ENCODE data around the gene UGT3A2. TPM values are rescaled to one million over a fixed set of nuclear protein-coding genes. Genes with fewer than 3 reads are reported as not detected.

Gene UGT3A2
- total and polyA plus RNA-seq, 3 experiments from 2014 or later = 1.1 TPM; not detected in 2

DNA sequence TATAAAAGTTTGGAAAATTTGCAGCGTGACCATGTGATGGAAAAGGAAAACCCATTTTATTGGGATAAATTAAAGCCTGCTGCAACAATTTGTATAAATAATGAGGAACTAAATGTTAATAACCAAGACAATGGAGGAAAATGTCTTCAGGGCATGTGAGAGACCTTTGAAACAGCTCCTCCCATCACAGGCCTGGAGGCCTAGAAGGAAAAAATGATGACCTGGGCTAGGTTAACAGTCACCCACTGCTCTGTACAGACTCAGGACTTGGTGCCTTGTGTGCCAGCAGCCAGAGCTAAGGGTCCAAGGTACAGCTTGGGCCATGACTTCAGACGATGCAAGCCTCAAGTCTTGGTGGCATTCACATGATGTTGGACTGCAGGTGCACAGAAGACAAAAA lies 53.5 kb downstream of the UGT3A2 start:
- Mint-ChIP-seq H3K4me3 (no peak overlapping the region), H3K27me3 (peaks cover under 1 to 4% of the 10 kb centered on the region in 2 donors), H3K27ac (no peak overlapping the region), H3K9me3 (peaks cover 16 to 51% (median 32%) of the 10 kb centered on the region in 5 donors), H3K4me1 (no peaks in the 10 kb centered on the region), H3K36me3 (peaks cover 0 to 24% (median 0%) of the 10 kb centered on the region in 3 donors)
- Histone ChIP-seq H3K27ac (ENCODE audit: low read depth, low read length) (no peak overlapping the region), H3K4me3 (ENCODE audit: low read length) (no peak overlapping the region), H3K9me3 (ENCODE audit: low read length) (peaks cover 6% of the 10 kb centered on the region), H3K27me3 (ENCODE audit: insufficient read depth, low read length, poor library complexity, severe bottlenecking) (no peaks in the 10 kb centered on the region), H3K36me3 (ENCODE audit: insufficient read depth, low read length) (no peaks in the 10 kb centered on the region), H3K4me1 (ENCODE audit: insufficient read depth, low read length) (no peaks in the 10 kb centered on the region)
- ChIA-PET POLR2A (no interaction called here), CTCF (no interaction called here)
- DNase-seq = no peak

DNA sequence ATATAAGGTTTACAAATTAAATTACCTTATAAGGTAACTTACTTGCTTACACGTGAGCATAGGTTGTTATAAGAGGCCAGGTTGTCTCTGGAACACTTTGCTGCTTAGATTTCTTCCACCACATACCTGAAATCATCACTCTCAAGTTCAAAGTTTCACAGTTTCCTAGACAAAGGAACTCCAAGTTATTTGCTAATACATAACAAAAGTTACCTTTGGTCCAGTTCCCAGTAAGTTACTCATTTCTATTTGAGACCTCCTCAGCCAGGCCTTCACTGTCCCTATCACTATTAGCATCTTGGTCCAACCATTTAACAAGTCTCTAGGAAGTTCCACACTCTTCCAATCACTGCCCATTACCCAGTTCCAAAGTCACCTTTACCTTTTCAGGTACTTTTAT lies 57.0 kb downstream of the UGT3A2 start:
- Mint-ChIP-seq H3K4me1 (no peaks in the 10 kb centered on the region), H3K27ac (no peak overlapping the region), H3K4me3 (no peak overlapping the region), H3K9me3 (peaks cover 12 to 36% (median 21%) of the 10 kb centered on the region in 5 donors), H3K27me3 (peaks cover 0 to 4% of the 10 kb centered on the region in 2 donors), H3K36me3 (peaks cover 0 to 10% (median 0%) of the 10 kb centered on the region in 3 donors)
- H3K36me3 ChIP-seq (ENCODE audit: insufficient read depth, low read length) = no peaks in the 10 kb centered on the region
- no peak for DNase-seq
- no peak overlapping the region for H3K4me3 ChIP-seq (ENCODE audit: low read length)
- H3K9me3 ChIP-seq (ENCODE audit: low read length) = no peaks in the 10 kb centered on the region
- no peaks in the 10 kb centered on the region for H3K4me1 ChIP-seq (ENCODE audit: insufficient read depth, low read length)
- ChIA-PET CTCF (no interaction called here), POLR2A (no interaction called here)
- no peaks in the 10 kb centered on the region for H3K27me3 ChIP-seq (ENCODE audit: insufficient read depth, low read length, poor library complexity, severe bottlenecking)
- H3K27ac ChIP-seq (ENCODE audit: low read depth, low read length) = no peak overlapping the region

DNA sequence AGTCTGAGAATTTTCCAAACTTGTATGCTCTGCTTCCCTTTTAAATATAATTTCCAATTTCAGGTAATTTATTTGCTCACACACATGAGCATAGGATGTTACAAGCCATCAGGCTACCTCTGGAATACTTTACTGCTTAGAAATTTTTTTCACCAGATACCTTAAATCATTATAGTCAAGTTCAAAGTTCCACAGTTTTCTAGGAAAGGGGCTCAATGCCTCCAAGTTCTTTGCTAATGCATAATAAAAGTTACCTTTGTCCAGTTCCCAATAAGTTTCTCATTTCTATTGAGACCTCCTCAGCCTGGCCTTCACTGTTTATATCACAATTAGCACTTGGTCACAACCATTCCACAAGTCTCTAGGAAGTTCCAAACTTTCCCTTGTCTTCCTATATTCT lies 59.3 kb downstream of the UGT3A2 start:
- no peak overlapping the region for H3K4me3 Mint-ChIP-seq
- CTCF ChIA-PET = no interaction called here
- peaks cover 3 to 13% of the 10 kb centered on the region in 2 donors for H3K27me3 Mint-ChIP-seq
- no peak overlapping the region for H3K27ac Mint-ChIP-seq
- POLR2A ChIA-PET = no interaction called here
- Histone ChIP-seq H3K27me3 (ENCODE audit: insufficient read depth, low read length, poor library complexity, severe bottlenecking) (no peaks in the 10 kb centered on the region), H3K27ac (ENCODE audit: low read depth, low read length) (no peak overlapping the region), H3K4me3 (ENCODE audit: low read length) (no peak overlapping the region), H3K4me1 (ENCODE audit: insufficient read depth, low read length) (no peaks in the 10 kb centered on the region), H3K36me3 (ENCODE audit: insufficient read depth, low read length) (no peaks in the 10 kb centered on the region), H3K9me3 (ENCODE audit: low read length) (no peaks in the 10 kb centered on the region)
- H3K4me1 Mint-ChIP-seq = no peaks in the 10 kb centered on the region
- peaks cover 3 to 17% (median 13%) of the 10 kb centered on the region in 5 donors for H3K9me3 Mint-ChIP-seq
- no peak for DNase-seq
- no peaks in the 10 kb centered on the region for H3K36me3 Mint-ChIP-seq

DNA sequence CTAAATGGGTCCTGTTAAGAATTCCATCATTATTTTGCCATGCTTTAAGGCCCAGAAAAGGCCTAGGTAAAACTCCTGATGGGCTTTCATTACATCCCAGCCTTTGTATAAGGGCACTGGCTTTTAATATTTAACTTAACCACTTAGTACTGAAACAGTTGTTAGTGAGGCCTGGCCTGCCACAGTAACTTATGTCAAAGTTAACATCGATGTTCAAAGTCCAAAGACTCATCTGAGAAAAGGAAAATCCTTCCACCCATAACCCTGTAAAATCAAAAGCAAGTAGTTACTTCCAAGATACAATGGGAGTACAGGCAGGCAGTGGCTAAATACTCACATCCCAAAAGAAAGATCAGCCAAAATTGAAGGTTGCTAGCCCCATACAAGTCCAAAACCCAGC lies 60.5 kb downstream of the UGT3A2 start:
- DNase-seq = no peak
- ChIA-PET POLR2A (no interaction called here), CTCF (no interaction called here)
- Mint-ChIP-seq H3K4me1 (no peaks in the 10 kb centered on the region), H3K9me3 (peaks cover 3 to 17% (median 13%) of the 10 kb centered on the region in 5 donors), H3K27me3 (peaks cover 3 to 19% of the 10 kb centered on the region in 2 donors), H3K27ac (no peak overlapping the region), H3K4me3 (no peak overlapping the region), H3K36me3 (no peaks in the 10 kb centered on the region)
- Histone ChIP-seq H3K4me1 (ENCODE audit: insufficient read depth, low read length) (no peaks in the 10 kb centered on the region), H3K9me3 (ENCODE audit: low read length) (no peaks in the 10 kb centered on the region), H3K27me3 (ENCODE audit: insufficient read depth, low read length, poor library complexity, severe bottlenecking) (no peaks in the 10 kb centered on the region), H3K27ac (ENCODE audit: low read depth, low read length) (no peak overlapping the region), H3K4me3 (ENCODE audit: low read length) (no peak overlapping the region), H3K36me3 (ENCODE audit: insufficient read depth, low read length) (no peaks in the 10 kb centered on the region)

DNA sequence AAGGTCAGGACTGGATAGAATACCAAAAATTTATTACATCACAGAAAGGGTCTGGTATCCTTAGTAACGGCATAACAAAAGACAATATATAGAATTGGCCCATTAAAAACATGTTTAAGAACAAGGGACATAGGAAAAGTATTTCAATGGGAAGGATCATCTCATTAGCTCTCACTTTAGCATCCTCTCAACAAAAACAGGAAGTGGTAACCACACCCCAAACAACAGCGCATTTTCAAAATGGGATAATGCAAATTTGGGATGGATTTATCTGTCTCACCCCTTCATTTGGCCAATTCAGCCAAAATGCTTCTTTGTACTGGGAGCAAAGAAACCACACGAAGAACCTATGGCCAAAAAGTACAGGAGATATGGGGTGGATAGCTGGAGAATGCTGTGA lies 65.7 kb downstream of the UGT3A2 start:
- Mint-ChIP-seq H3K27ac (no peak overlapping the region), H3K4me1 (no peaks in the 10 kb centered on the region), H3K9me3 (no peaks in the 10 kb centered on the region), H3K27me3 (peaks cover 1 to 26% of the 10 kb centered on the region in 2 donors), H3K4me3 (no peak overlapping the region), H3K36me3 (no peaks in the 10 kb centered on the region)
- no peak overlapping the region for H3K27ac ChIP-seq (ENCODE audit: low read depth, low read length)
- H3K9me3 ChIP-seq (ENCODE audit: low read length) = no peaks in the 10 kb centered on the region
- H3K4me3 ChIP-seq (ENCODE audit: low read length) = no peak overlapping the region
- DNase-seq = no peak
- no peaks in the 10 kb centered on the region for H3K27me3 ChIP-seq (ENCODE audit: insufficient read depth, low read length, poor library complexity, severe bottlenecking)
- no peaks in the 10 kb centered on the region for H3K36me3 ChIP-seq (ENCODE audit: insufficient read depth, low read length)
- CTCF ChIA-PET = no interaction called here
- no peaks in the 10 kb centered on the region for H3K4me1 ChIP-seq (ENCODE audit: insufficient read depth, low read length)
- POLR2A ChIA-PET = no interaction called here

DNA sequence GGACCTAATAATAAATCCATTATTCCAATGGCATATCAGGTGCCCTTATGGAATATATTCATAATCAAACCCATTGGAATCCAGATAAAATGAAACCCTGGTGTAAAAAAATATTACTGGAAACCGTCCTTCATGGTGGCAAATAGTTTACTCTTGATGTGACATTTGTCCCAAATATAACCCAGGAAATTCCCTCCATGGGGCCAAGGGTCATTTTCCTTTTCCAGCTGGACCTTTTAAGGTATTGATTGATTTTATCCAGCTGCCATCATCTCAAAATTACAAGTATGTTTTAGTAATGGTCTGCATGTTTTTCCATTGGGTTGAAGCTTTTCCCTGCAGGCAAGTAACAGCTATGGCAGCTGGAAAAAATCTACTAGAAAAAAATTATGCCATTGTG lies 67.1 kb downstream of the UGT3A2 start:
- Histone ChIP-seq H3K9me3 (ENCODE audit: low read length) (no peaks in the 10 kb centered on the region), H3K4me3 (ENCODE audit: low read length) (no peak overlapping the region), H3K27me3 (ENCODE audit: insufficient read depth, low read length, poor library complexity, severe bottlenecking) (no peaks in the 10 kb centered on the region), H3K4me1 (ENCODE audit: insufficient read depth, low read length) (no peaks in the 10 kb centered on the region), H3K36me3 (ENCODE audit: insufficient read depth, low read length) (no peaks in the 10 kb centered on the region), H3K27ac (ENCODE audit: low read depth, low read length) (no peak overlapping the region)
- H3K36me3 Mint-ChIP-seq = no peaks in the 10 kb centered on the region
- H3K4me3 Mint-ChIP-seq = no peak overlapping the region
- no peak for DNase-seq
- no peaks in the 10 kb centered on the region for H3K9me3 Mint-ChIP-seq
- H3K4me1 Mint-ChIP-seq = no peaks in the 10 kb centered on the region
- H3K27ac Mint-ChIP-seq = no peak overlapping the region
- peaks cover 1 to 34% of the 10 kb centered on the region in 2 donors for H3K27me3 Mint-ChIP-seq
- ChIA-PET POLR2A (no interaction called here), CTCF (interaction anchor here (0.7 kb wide), 1 partner anchor 682 kb away, joined by 3 read pairs; no protein-coding TSS in a partner anchor)

DNA sequence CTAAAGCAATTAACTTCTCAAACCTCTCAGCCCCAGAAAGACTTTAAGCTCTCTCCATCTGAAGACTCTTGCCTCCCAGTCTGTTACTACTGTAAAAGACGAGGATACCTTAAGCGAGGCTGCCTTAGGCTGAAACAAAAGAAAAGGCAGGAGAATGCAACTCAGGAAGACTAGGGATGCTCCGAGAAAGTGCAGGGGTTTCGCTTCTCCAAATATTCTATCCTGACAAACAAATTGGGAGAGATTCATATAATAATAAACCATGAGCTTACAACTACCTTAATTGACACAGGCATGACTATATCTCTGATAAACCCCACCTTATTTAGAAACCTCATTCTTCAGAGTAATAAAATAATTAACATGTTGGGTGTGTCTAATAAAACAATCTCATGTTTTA lies 70.6 kb downstream of the UGT3A2 start:
- H3K36me3 ChIP-seq (ENCODE audit: insufficient read depth, low read length) = no peaks in the 10 kb centered on the region
- no peak overlapping the region for H3K4me3 ChIP-seq (ENCODE audit: low read length)
- no peaks in the 10 kb centered on the region for H3K36me3 Mint-ChIP-seq
- H3K27ac Mint-ChIP-seq = no peak overlapping the region
- no peaks in the 10 kb centered on the region for H3K4me1 Mint-ChIP-seq
- no peaks in the 10 kb centered on the region for H3K9me3 ChIP-seq (ENCODE audit: low read length)
- H3K27me3 ChIP-seq (ENCODE audit: insufficient read depth, low read length, poor library complexity, severe bottlenecking) = no peaks in the 10 kb centered on the region
- H3K9me3 Mint-ChIP-seq = no peaks in the 10 kb centered on the region
- H3K27me3 Mint-ChIP-seq = peaks cover 3 to 32% of the 10 kb centered on the region in 2 donors
- H3K27ac ChIP-seq (ENCODE audit: low read depth, low read length) = no peak overlapping the region
- POLR2A ChIA-PET = no interaction called here
- CTCF ChIA-PET = no interaction called here
- no peak overlapping the region for H3K4me3 Mint-ChIP-seq
- no peak for DNase-seq
- H3K4me1 ChIP-seq (ENCODE audit: insufficient read depth, low read length) = no peaks in the 10 kb centered on the region

DNA sequence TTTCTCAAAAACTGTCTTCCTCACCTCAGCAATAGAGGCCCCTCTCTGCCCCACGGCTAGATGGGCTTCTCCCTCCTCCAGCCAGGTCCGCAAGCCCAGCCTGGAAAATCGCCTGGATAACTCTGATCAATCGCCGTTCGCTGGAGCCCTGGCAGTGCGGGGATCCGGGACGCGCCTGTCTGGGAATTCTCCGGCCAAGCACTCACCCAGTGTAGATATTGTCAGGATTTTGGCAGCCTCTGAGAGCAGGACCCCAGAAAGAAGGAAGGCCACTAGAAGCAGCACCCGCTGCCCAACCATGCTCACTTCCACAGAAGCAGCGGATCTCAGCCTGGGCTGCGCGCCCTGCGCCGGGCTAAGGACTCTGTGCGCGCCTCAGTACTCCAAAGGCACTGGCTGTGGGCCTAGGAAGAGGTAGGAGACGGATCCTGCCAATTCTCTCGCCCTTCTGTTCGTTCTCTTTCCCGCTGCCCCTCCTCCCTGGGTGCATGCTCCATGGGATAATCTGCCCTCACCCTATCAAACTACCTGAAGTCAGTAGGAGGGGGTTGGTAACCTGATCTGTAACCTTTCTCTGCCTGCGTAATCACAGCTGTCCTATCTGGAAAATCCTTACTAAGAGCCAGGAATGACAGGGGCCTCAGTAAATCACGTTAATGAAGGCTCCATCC lies 75.6 kb downstream of the UGT3A2 start, which contains the start of gene UGT3A1:
TSS of gene UGT3A1 (minus strand) at position 450 of the 671 bp plus-strand sequence. CDS start at position 300, 150 bp downstream.
- Mint-ChIP-seq H3K9me3 (no peaks in the 10 kb centered on the region), H3K27ac (no peak within 1 kb of the TSS), H3K4me3 (no peak within 1 kb of the TSS), H3K4me1 (no peaks in the 10 kb centered on the region), H3K27me3 (peaks cover 11 to 56% of the 10 kb centered on the region in 2 donors), H3K36me3 (no peaks in the 10 kb centered on the region)
- Histone ChIP-seq H3K4me1 (ENCODE audit: insufficient read depth, low read length) (no peaks in the 10 kb centered on the region), H3K4me3 (ENCODE audit: low read length) (no peak within 1 kb of the TSS), H3K27me3 (ENCODE audit: insufficient read depth, low read length, poor library complexity, severe bottlenecking) (no peaks in the 10 kb centered on the region), H3K27ac (ENCODE audit: low read depth, low read length) (no peak within 1 kb of the TSS), H3K9me3 (ENCODE audit: low read length) (no peaks in the 10 kb centered on the region), H3K36me3 (ENCODE audit: insufficient read depth, low read length) (no peaks in the 10 kb centered on the region)
- CTCF ChIA-PET = no interaction called here
- no peak for DNase-seq
- POLR2A ChIA-PET = no interaction called here

Measured in CD8-positive, alpha-beta memory T cell (primary cell).